Measurements from ENCODE around the gene GSN.

GSN gene

DNA sequence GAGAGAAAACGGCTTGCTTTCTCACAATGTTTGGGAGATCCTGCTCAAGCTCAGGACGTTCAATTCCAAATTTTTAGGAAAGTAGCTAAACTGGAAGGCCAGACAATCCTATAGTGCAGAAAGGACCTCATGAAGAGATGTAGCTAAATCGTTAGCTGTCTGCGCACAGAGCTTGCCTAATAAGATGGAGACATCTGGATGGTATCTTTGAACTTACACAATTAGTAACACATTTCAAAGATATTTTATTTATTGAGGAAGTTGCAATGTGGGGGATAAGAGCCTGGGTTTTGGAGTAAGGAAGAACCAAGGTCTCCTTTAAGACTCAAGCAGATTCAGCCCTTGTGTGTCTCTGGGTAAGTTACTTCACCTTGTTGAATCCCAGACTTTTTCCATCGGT lies 37.7 kb upstream of the GSN start:
- no peaks in the 10 kb centered on the region for H3K9me3 ChIP-seq (ENCODE audit: control insufficient read depth, low read length)
- no peaks in the 10 kb centered on the region for H3K27me3 ChIP-seq (ENCODE audit: control insufficient read depth, insufficient read depth, low read length, poor library complexity, severe bottlenecking)
- no peaks in the 10 kb centered on the region for H3K4me1 ChIP-seq (ENCODE audit: control insufficient read depth, insufficient read depth, low read length)
- no peaks in the 10 kb centered on the region for H3K36me3 ChIP-seq (ENCODE audit: control insufficient read depth, insufficient read depth, low read length)
- 95 to 96% methylated on average over 5 of the region's 5 CpGs for WGBS, 2 experiments
- no peak overlapping the region for H3K4me3 ChIP-seq (ENCODE audit: insufficient read depth, low read depth, low read length)
- H3K27ac ChIP-seq (ENCODE audit: insufficient read depth, low read depth, low read length, poor library complexity, severe bottlenecking): no peak overlapping the region

DNA sequence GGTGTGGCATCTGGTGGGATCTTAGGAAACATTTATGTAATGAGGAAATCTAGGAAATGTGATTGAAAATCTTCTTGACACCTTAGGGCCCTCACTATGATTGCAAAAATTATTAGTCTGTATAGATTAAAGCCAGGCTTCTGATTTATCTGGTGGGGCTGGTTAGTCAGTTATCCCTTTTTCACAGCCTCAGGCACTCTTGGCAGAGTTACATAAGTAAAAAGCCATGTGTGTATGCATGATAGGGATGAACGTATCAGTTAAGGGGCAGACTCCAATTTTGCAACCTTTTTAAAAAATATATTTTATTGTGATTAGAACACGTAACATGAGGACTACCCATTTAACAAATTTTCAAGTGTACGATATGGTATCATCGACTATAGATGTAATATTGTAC lies 35.7 kb upstream of the GSN start:
- no peak overlapping the region for H3K4me3 ChIP-seq (ENCODE audit: insufficient read depth, low read depth, low read length)
- 97 to 100% methylated on average over 3 to 4 of the region's 4 CpGs for WGBS, 2 experiments
- no peaks in the 10 kb centered on the region for H3K4me1 ChIP-seq (ENCODE audit: control insufficient read depth, insufficient read depth, low read length)
- H3K9me3 ChIP-seq (ENCODE audit: control insufficient read depth, low read length): no peaks in the 10 kb centered on the region
- no peaks in the 10 kb centered on the region for H3K36me3 ChIP-seq (ENCODE audit: control insufficient read depth, insufficient read depth, low read length)
- no peaks in the 10 kb centered on the region for H3K27me3 ChIP-seq (ENCODE audit: control insufficient read depth, insufficient read depth, low read length, poor library complexity, severe bottlenecking)
- no peak overlapping the region for H3K27ac ChIP-seq (ENCODE audit: insufficient read depth, low read depth, low read length, poor library complexity, severe bottlenecking)

DNA sequence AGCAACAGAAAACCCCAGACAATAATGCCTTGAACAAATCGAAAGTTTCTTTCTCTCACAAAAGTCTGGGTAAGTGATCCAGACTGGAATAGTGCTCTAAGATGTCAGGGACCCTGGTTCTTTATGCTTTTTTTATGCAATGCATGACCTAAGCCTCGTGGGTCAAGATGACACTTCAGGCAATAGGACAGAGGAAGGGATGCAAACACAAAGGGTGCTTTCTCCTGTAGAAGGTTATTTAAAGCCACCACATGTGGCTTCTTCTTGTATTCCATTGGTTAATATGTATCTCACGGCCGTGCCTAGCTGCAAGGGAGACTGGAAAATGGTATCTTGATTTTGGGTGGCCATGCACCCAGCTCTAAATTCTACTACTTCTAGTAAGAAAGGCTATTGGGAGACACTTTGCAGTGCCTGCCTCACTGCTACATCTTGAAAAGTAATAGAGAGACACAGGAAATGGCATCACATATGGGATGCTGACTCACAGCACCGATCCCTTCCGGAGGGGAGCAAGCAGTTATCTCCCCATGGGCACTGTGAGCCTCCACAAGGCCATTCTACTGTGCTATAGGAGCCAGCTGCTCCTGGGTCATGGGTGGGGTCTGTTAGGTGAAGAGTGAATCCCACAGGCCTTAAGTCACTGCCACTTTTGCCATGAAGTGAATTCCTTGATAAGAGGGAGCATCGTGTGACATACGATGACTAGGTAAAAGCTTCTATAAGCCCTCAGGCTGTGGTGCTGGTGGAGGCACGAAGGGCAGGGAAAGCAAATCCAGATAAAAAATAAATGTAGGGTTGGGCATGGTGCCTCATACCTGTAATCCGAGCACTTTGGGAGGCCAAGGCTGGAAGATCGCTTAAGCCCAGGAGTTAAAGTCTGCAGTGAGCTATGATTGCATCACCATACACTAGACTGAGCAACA lies 33.8 kb upstream of the GSN start:
- no peaks in the 10 kb centered on the region for H3K27me3 ChIP-seq (ENCODE audit: control insufficient read depth, insufficient read depth, low read length, poor library complexity, severe bottlenecking)
- no peaks in the 10 kb centered on the region for H3K9me3 ChIP-seq (ENCODE audit: control insufficient read depth, low read length)
- H3K4me1 ChIP-seq (ENCODE audit: control insufficient read depth, insufficient read depth, low read length): no peaks in the 10 kb centered on the region
- no peak overlapping the region for H3K27ac ChIP-seq (ENCODE audit: insufficient read depth, low read depth, low read length, poor library complexity, severe bottlenecking)
- no peaks in the 10 kb centered on the region for H3K36me3 ChIP-seq (ENCODE audit: control insufficient read depth, insufficient read depth, low read length)
- 91 to 94% methylated on average over 9 to 11 of the region's 11 CpGs for WGBS, 2 experiments
- no peak overlapping the region for H3K4me3 ChIP-seq (ENCODE audit: insufficient read depth, low read depth, low read length)

DNA sequence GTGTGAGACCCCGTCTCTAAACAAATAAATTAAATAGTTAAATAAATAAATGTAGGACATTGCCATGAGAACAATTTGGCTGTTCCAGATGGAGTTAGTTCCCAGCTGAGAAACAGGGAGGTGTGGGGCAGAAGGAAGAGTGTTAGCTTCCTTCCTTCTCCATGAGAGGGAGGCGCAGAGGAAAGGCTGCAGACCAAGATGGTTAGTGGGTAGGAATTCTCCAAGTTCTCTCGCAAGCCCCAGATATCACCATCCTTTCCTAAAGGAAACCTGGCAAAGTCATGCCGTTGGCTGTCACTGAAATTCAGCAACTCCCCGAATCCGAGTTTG lies 33.2 kb upstream of the GSN start:
- H3K27ac ChIP-seq (ENCODE audit: insufficient read depth, low read depth, low read length, poor library complexity, severe bottlenecking): no peak overlapping the region
- no peaks in the 10 kb centered on the region for H3K27me3 ChIP-seq (ENCODE audit: control insufficient read depth, insufficient read depth, low read length, poor library complexity, severe bottlenecking)
- no peaks in the 10 kb centered on the region for H3K4me1 ChIP-seq (ENCODE audit: control insufficient read depth, insufficient read depth, low read length)
- no peak overlapping the region for H3K4me3 ChIP-seq (ENCODE audit: insufficient read depth, low read depth, low read length)
- WGBS, 2 experiments: 96 to 97% methylated on average over 5 of the region's 6 CpGs
- H3K9me3 ChIP-seq (ENCODE audit: control insufficient read depth, low read length): no peaks in the 10 kb centered on the region
- no peaks in the 10 kb centered on the region for H3K36me3 ChIP-seq (ENCODE audit: control insufficient read depth, insufficient read depth, low read length)

DNA sequence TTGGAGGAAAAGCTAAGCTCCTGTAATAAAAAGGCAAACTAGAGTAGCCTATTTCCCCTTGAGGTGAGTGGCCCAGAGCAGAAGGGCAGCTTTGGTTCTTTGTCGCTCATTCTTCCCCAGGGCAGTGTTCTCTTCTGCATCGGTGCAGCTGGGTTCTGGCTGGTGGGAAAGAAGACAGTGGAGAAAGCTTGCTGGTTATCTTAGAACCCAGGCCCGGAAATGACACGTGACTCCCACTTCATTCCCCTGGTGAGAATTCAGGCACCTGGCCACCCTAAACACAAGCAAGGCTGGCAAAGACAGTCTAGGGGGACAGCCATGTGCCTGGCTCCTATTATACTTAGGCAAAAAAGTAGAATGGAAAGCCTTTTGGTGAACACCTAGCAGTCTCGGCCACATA lies 32.5 kb upstream of the GSN start:
- 96 to 97% methylated on average over 5 of the region's 5 CpGs for WGBS, 2 experiments
- Histone ChIP-seq H3K27me3 (ENCODE audit: control insufficient read depth, insufficient read depth, low read length, poor library complexity, severe bottlenecking) (no peaks in the 10 kb centered on the region), H3K27ac (ENCODE audit: insufficient read depth, low read depth, low read length, poor library complexity, severe bottlenecking) (no peak overlapping the region), H3K4me3 (ENCODE audit: insufficient read depth, low read depth, low read length) (no peak overlapping the region), H3K4me1 (ENCODE audit: control insufficient read depth, insufficient read depth, low read length) (peaks cover 3% of the 10 kb centered on the region), H3K36me3 (ENCODE audit: control insufficient read depth, insufficient read depth, low read length) (no peaks in the 10 kb centered on the region), H3K9me3 (ENCODE audit: control insufficient read depth, low read length) (no peaks in the 10 kb centered on the region)

DNA sequence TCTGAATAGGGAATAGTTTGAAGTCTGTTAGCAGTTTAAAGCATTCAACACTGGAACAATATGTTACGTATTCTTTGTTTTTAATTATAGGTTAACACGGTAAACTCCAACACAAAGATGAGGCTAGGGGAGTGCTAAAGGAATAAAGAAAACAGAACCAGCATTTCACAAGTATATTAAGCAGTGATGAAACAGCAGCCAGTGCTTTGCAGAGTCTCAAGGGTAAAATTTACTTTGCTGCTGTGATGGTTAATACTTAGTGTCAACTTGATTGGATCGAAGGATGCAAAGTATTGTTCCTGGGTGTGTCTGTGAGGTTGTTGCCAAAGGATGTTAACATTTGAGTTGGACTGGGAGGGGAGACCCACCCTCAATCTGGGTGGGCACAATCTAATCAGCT lies 30.0 kb upstream of the GSN start:
- no peak overlapping the region for H3K27ac ChIP-seq (ENCODE audit: insufficient read depth, low read depth, low read length, poor library complexity, severe bottlenecking)

DNA sequence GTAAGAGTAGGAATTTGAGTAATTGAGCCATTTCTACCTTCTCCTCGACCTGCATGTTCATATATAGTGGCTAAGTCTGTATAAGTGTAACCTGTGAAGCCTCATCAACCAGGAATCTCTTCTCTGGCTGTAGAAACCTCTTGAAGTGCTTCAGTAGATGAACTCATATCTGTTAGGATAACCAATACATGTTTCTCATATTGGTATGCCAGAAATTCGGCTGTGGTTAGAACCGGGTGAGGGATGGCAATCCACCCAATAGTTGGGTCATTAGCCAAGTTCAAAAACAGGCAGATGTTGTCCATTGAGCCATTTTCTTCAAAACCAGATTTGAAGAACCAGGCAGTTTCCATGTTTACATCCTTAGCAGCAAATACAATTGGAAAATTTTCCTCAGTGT lies 28.9 kb upstream of the GSN start:
- no peaks in the 10 kb centered on the region for H3K36me3 ChIP-seq (ENCODE audit: control insufficient read depth, insufficient read depth, low read length)
- H3K27me3 ChIP-seq (ENCODE audit: control insufficient read depth, insufficient read depth, low read length, poor library complexity, severe bottlenecking): no peaks in the 10 kb centered on the region
- WGBS, 2 experiments: 94 to 95% methylated on average over 3 of the region's 3 CpGs
- no peak overlapping the region for H3K27ac ChIP-seq (ENCODE audit: insufficient read depth, low read depth, low read length, poor library complexity, severe bottlenecking)
- H3K4me1 ChIP-seq (ENCODE audit: control insufficient read depth, insufficient read depth, low read length): peaks cover 8% of the 10 kb centered on the region
- no peak overlapping the region for H3K4me3 ChIP-seq (ENCODE audit: insufficient read depth, low read depth, low read length)
- no peaks in the 10 kb centered on the region for H3K9me3 ChIP-seq (ENCODE audit: control insufficient read depth, low read length)

More for the DNA sequence above, 30.0 kb upstream of the GSN start:
- Histone ChIP-seq H3K4me1 (ENCODE audit: control insufficient read depth, insufficient read depth, low read length) (peaks cover 8% of the 10 kb centered on the region), H3K27me3 (ENCODE audit: control insufficient read depth, insufficient read depth, low read length, poor library complexity, severe bottlenecking) (no peaks in the 10 kb centered on the region), H3K4me3 (ENCODE audit: insufficient read depth, low read depth, low read length) (no peak overlapping the region), H3K36me3 (ENCODE audit: control insufficient read depth, insufficient read depth, low read length) (no peaks in the 10 kb centered on the region), H3K9me3 (ENCODE audit: control insufficient read depth, low read length) (no peaks in the 10 kb centered on the region)
- 99% methylated on average over 3 of the region's 3 CpGs for WGBS, 2 experiments

DNA sequence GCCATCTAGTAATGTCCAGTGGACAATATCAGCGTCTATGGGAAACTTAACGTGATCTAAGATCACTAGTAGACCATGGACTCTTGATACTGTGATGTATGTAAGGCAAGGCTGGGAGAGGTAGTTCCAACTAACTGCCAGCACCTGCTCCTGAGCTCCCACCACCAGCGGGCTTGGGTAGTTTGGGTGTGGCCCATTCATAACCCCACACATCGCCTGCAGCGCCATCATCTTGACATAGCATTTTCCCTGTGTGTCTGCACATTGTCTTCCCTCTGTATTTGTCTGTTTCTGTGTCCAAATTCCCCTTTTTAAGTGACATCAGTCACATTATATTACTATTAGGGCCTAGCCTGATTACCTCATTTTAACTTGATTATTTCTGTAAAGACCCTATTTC lies 28.1 kb upstream of the GSN start:
- WGBS, 2 experiments: 93 to 97% methylated on average over 5 of the region's 5 CpGs
- peaks cover 8% of the 10 kb centered on the region for H3K4me1 ChIP-seq (ENCODE audit: control insufficient read depth, insufficient read depth, low read length)
- peaks cover 2% of the 10 kb centered on the region for H3K9me3 ChIP-seq (ENCODE audit: control insufficient read depth, low read length)
- no peak overlapping the region for H3K27ac ChIP-seq (ENCODE audit: insufficient read depth, low read depth, low read length, poor library complexity, severe bottlenecking)
- no peaks in the 10 kb centered on the region for H3K27me3 ChIP-seq (ENCODE audit: control insufficient read depth, insufficient read depth, low read length, poor library complexity, severe bottlenecking)
- H3K36me3 ChIP-seq (ENCODE audit: control insufficient read depth, insufficient read depth, low read length): no peaks in the 10 kb centered on the region
- H3K4me3 ChIP-seq (ENCODE audit: insufficient read depth, low read depth, low read length): no peak overlapping the region

DNA sequence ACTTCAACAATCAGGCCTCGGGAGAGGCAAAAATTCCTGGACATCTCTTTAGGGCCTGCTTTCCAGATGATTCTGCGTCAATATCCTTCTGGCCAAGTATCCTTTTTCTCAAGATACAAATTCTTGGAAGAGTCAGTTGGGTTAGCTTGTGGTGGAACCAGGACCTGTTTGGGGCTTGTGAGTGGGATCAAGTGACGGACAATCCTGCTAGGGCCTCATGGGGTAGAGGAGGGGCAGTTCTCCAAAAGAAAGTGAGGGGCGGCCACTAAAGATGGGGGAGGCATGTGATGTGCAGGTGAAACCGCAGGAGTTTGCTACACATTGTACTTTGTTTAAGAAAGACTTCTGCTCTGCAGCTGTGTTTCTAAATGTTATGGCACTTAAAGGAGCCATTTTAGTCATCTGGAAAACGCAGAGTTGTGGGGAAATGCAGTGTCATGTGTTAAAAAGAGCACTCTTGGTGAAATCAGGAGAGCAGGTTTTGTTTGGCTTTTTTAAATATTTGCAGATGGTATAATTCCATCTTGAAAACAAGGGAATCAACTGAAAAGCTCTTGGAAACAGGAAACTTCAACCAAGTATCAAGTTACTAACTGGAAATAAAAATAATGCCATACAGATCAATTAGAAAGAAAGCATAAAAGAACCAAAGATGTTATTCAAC lies 27.4 kb upstream of the GSN start:
- no peak overlapping the region for H3K4me3 ChIP-seq (ENCODE audit: insufficient read depth, low read depth, low read length)
- peaks cover 8% of the 10 kb centered on the region for H3K4me1 ChIP-seq (ENCODE audit: control insufficient read depth, insufficient read depth, low read length)
- WGBS, 2 experiments: 86 to 89% methylated on average over 6 of the region's 6 CpGs
- H3K36me3 ChIP-seq (ENCODE audit: control insufficient read depth, insufficient read depth, low read length): no peaks in the 10 kb centered on the region
- peaks cover 2% of the 10 kb centered on the region for H3K9me3 ChIP-seq (ENCODE audit: control insufficient read depth, low read length)
- H3K27me3 ChIP-seq (ENCODE audit: control insufficient read depth, insufficient read depth, low read length, poor library complexity, severe bottlenecking): no peaks in the 10 kb centered on the region
- H3K27ac ChIP-seq (ENCODE audit: insufficient read depth, low read depth, low read length, poor library complexity, severe bottlenecking): no peak overlapping the region

DNA sequence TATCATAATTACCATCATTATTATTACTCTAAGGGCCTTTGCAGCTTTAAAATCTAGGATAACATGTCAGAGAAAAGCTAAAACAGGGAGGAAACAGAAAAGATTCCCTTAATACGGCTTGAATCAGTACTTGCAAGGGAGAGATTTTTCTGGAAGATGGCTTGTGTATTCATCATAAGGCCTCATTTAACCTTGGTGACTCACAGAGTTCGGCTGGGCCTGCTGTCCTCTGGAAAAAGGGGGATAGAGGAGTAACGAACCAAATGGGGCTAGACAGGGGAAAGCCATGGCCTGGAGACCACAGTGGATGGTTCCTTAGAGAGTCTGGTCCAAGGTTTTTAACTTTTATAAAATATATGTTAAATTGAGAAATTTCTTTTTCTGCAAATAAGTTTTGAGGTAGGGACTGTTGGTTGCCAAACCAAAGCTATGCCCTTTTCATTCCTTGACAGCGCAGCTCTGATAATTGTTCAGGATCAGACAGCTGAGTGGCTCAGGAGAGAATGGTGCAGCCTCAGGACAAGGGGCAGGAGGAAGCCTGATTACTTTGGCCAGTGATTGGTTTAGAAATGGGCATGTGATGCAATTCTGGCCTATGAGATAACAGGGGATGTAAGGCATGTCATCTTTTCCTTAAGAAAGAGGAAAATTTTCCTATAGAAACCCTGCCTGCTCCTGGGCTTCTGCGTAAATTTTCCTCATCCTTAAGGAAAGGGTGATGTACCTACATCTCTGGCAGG lies 25.6 kb upstream of the GSN start:
- WGBS, 2 experiments: 96 to 98% methylated on average over 5 of the region's 5 CpGs
- H3K27me3 ChIP-seq (ENCODE audit: control insufficient read depth, insufficient read depth, low read length, poor library complexity, severe bottlenecking): no peaks in the 10 kb centered on the region
- no peak overlapping the region for H3K27ac ChIP-seq (ENCODE audit: insufficient read depth, low read depth, low read length, poor library complexity, severe bottlenecking)
- H3K36me3 ChIP-seq (ENCODE audit: control insufficient read depth, insufficient read depth, low read length): no peaks in the 10 kb centered on the region
- H3K4me1 ChIP-seq (ENCODE audit: control insufficient read depth, insufficient read depth, low read length): peaks cover 8% of the 10 kb centered on the region
- H3K4me3 ChIP-seq (ENCODE audit: insufficient read depth, low read depth, low read length): no peak overlapping the region
- peaks cover 2% of the 10 kb centered on the region for H3K9me3 ChIP-seq (ENCODE audit: control insufficient read depth, low read length)
